Vagina (tissue), 2 donors: ENCODE measurements around the gene CMTR2. TPM values are rescaled to one million over a fixed set of nuclear protein-coding genes. Genes with fewer than 3 reads are reported as not detected.

Experiments used
- DNase-seq, 2 donors: peaks; one replicate each; pipeline ENCODE4 v3.0.0-alpha.2; 2017; ENCODE audit errors: extremely low spot score in 2 of 2
- H3K27ac ChIP-seq: fragments of 200-600 bp; sonication (generic); one replicate; pipeline ENCODE4 v1.5.1; 2019
- H3K27me3 ChIP-seq: fragments of 200-600 bp; sonication (generic); one replicate; pipeline ENCODE4 v1.5.1; 2019
- H3K36me3 ChIP-seq, 2 donors: fragments of 200-600 bp; sonication (generic); one replicate each; pipeline ENCODE4 v1.5.1; 2017 to 2019
- H3K4me1 ChIP-seq: fragments of 200-600 bp; sonication (generic); one replicate; pipeline ENCODE4 v1.5.1; 2019
- H3K4me3 ChIP-seq, 2 donors: fragments of 200-600 bp; sonication (generic); 1 replicate in 1 of 2; 2 replicates in 1 of 2; pipeline ENCODE4 v1.5.1; 2016 to 2019
- H3K9me3 ChIP-seq: fragments of 200-600 bp; sonication (generic); one replicate; pipeline ENCODE4 v1.5.1; 2019
- POLR2A ChIP-seq, 2 donors: fragments of 450-650 bp; IDR thresholded peaks; one replicate each; pipeline ENCODE4 v1.6.1; 2017; ENCODE audit warnings: antibody characterized with exemption in 2 of 2, mild to moderate bottlenecking in 2 of 2, moderate library complexity in 2 of 2
- POLR2AphosphoS5 ChIP-seq, 2 donors: sonication (generic); formaldehyde crosslinking; IDR thresholded peaks; one replicate each; pipeline ENCODE4 v1.9.0; 2017; ENCODE audit warnings: antibody characterized with exemption in 2 of 2, mild to moderate bottlenecking in 2 of 2, low read depth in 1 of 2; ENCODE audit not compliant: insufficient read depth in 1 of 2
- intact Hi-C: fragments of 100-400 bp; cut with DNase I; formaldehyde crosslinking; loops from one replicate; pipeline ENCODE4 v1.15.1; 2023
- total RNA-seq: library from RNA; depleted of rRNA; stranded (reverse); fragments of >200 nt; gene quantifications from one replicate; pipeline ENCODE4 v1.2.3, GENCODE V29; 2016
- TF ChIP-seq, protein P1 (sequence below), 3 experiments: fragments of 450-650 bp in 2 of 3; fragments of 200-600 bp in 1 of 3; sonication (generic) in 1 of 3; IDR thresholded peaks; one replicate each; pipeline ENCODE4 v1.5.1; 2017 to 2019; ENCODE audit warnings: antibody characterized with exemption in 3 of 3, mild to moderate bottlenecking in 2 of 3, moderate library complexity in 2 of 3

Gene CMTR2
- total RNA-seq, 1 donor from 2014 or later: 19.6 TPM

DNA sequence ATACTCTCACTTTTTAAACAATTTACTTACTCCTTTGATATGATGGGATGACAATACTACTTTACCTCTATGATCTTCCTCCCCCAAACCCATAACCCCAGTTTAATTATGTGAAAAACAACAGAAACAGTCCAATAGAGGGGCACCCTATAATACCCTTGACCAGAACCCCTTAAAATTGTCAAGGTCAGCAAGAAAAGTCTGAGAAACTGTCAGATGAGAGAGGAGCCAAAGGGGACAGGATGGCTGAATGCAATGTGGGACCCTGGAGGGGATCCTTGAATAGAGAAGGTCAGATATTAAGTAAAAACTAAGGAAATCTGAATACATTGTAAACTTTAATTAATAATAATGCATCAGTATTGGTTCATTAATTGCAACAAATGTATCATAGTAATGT lies 42.9 kb downstream of the CMTR2 start:
- intact Hi-C loops: no loop called here

DNA sequence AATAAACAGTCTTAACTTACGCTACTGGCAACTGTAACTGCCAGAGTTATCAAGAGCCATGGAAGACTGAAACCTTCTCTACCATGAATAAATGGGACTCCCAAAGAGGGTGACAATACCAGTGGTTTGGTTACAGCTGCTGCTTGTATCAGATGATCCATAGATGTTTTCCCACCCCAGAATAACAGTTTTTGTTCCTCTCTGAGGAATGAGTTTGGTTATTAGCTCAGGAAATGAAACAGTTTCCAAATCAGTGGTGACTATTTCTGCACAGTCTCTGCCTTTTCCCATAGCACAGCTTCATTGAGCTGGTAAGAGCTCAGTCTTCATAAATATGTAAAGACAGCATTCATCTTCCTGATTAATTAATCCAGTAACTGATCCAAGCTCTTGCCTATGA lies 44.7 kb downstream of the CMTR2 start:
- Histone ChIP-seq H3K27me3 (no peaks in the 10 kb centered on the region), H3K4me1 (no peaks in the 10 kb centered on the region), H3K4me3 (no peak overlapping the region), H3K36me3 (no peaks in the 10 kb centered on the region), H3K9me3 (no peaks in the 10 kb centered on the region), H3K27ac (no peak overlapping the region)
- TF ChIP-seq POLR2A (IDR thresholded peaks at IDR 0.05) (no peak), POLR2AphosphoS5 (IDR thresholded peaks at IDR 0.05; ENCODE audit: insufficient read depth in 1 of 2, low read depth in 1 of 2) (no peak)
- TF ChIP-seq, protein P1, sequence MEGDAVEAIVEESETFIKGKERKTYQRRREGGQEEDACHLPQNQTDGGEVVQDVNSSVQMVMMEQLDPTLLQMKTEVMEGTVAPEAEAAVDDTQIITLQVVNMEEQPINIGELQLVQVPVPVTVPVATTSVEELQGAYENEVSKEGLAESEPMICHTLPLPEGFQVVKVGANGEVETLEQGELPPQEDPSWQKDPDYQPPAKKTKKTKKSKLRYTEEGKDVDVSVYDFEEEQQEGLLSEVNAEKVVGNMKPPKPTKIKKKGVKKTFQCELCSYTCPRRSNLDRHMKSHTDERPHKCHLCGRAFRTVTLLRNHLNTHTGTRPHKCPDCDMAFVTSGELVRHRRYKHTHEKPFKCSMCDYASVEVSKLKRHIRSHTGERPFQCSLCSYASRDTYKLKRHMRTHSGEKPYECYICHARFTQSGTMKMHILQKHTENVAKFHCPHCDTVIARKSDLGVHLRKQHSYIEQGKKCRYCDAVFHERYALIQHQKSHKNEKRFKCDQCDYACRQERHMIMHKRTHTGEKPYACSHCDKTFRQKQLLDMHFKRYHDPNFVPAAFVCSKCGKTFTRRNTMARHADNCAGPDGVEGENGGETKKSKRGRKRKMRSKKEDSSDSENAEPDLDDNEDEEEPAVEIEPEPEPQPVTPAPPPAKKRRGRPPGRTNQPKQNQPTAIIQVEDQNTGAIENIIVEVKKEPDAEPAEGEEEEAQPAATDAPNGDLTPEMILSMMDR (IDR thresholded peaks at IDR 0.05): no peak
- DNase-seq: no peak
- intact Hi-C loops: no loop called here

More for the DNA sequence above, 42.9 kb downstream of the CMTR2 start:
- Histone ChIP-seq H3K27ac (no peak overlapping the region), H3K4me1 (peaks cover 7% of the 10 kb centered on the region), H3K36me3 (no peaks in the 10 kb centered on the region), H3K4me3 (no peak overlapping the region), H3K9me3 (no peaks in the 10 kb centered on the region), H3K27me3 (no peaks in the 10 kb centered on the region)
- DNase-seq: no peak
- no peak for TF ChIP-seq POLR2A (IDR thresholded peaks at IDR 0.05)
- TF ChIP-seq, protein P1 (IDR thresholded peaks at IDR 0.05): no peak
- no peak for TF ChIP-seq POLR2AphosphoS5 (IDR thresholded peaks at IDR 0.05; ENCODE audit: insufficient read depth in 1 of 2, low read depth in 1 of 2)

DNA sequence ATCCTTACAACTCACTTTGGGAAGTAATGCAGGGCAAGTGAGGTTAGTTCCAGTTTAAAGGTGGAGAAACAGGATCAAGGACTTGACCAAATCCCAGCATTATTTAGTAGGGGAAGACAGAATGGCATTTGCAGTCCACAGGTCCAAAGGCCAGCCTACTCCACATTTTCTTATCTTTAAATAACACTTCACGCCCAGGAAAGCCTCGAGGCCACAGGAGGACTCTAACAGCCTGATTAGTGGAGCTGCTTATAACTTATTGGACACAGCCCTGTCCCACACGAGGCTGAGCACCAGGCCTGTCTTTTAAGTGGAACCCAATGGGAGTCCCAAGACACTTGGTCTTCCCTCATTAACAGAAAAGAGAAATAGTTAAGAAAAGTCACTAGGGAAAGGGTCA lies 46.6 kb downstream of the CMTR2 start:
- H3K27ac ChIP-seq: no peak overlapping the region
- no peaks in the 10 kb centered on the region for H3K36me3 ChIP-seq
- no peaks in the 10 kb centered on the region for H3K27me3 ChIP-seq
- H3K4me3 ChIP-seq: no peak overlapping the region
- intact Hi-C loops: no loop called here
- TF ChIP-seq POLR2AphosphoS5 (IDR thresholded peaks at IDR 0.05; ENCODE audit: insufficient read depth in 1 of 2, low read depth in 1 of 2): no peak
- TF ChIP-seq, protein P1 (IDR thresholded peaks at IDR 0.05): no peak
- no peak for TF ChIP-seq POLR2A (IDR thresholded peaks at IDR 0.05)
- no peak for DNase-seq
- no peaks in the 10 kb centered on the region for H3K4me1 ChIP-seq
- H3K9me3 ChIP-seq: no peaks in the 10 kb centered on the region

DNA sequence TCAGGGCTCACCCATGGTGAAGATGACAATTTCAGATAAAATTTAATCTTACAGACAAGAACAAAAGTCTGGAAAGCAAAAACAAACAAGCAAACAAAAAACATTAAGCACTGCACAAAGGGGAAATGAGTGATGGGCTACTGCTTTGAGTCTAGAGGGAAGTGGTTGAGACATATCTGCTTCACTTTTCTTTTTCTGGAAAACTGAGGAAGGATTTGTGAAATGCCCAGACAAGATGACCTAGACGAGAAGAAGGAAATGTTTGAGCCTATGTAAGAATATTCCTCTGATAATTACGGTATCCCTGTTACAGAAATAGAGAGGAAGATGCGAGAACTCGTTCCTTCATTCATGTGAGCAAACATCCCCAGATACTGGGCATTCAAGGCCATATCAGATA lies 47.2 kb downstream of the CMTR2 start:
- H3K4me3 ChIP-seq: no peak overlapping the region
- no peak overlapping the region for H3K27ac ChIP-seq
- no peaks in the 10 kb centered on the region for H3K9me3 ChIP-seq
- no peaks in the 10 kb centered on the region for H3K27me3 ChIP-seq
- DNase-seq: no peak
- H3K4me1 ChIP-seq: no peaks in the 10 kb centered on the region
- H3K36me3 ChIP-seq: no peaks in the 10 kb centered on the region
- no peak for TF ChIP-seq POLR2A (IDR thresholded peaks at IDR 0.05)
- TF ChIP-seq, protein P1 (IDR thresholded peaks at IDR 0.05): no peak
- no peak for TF ChIP-seq POLR2AphosphoS5 (IDR thresholded peaks at IDR 0.05; ENCODE audit: insufficient read depth in 1 of 2, low read depth in 1 of 2)
- intact Hi-C loops: no loop called here

Other genes starting within 250 kb of the CMTR2 start
- not detected for gene HYDIN, start 58.7 kb downstream of the CMTR2 start, total RNA-seq
- gene CALB2, start 69.3 kb upstream of the CMTR2 start, total RNA-seq: 3.9 TPM
- gene TLE7, start 152.7 kb upstream of the CMTR2 start, total RNA-seq: not detected
- 7.1 TPM for gene ZNF23, start 172.8 kb upstream of the CMTR2 start, total RNA-seq
- 2.2 TPM for gene ZNF19, start 199.9 kb upstream of the CMTR2 start, total RNA-seq
- not detected for gene CHST4, start 237.0 kb upstream of the CMTR2 start, total RNA-seq